ENCODE data around the gene PAX3. TPM values are rescaled to one million over a fixed set of nuclear protein-coding genes. Genes with fewer than 3 reads are reported as not detected.
"Not testable (repeated sequence)": the region's sequence is repeated elsewhere in the genome, so short reads cannot be mapped to it uniquely, and the experiment has no call there.

The PAX3 gene
- total RNA-seq, 1 experiment from 2014 or later, result 18.3 TPM

- in situ Hi-C loops (cut with HindIII; ENCODE audit: low pct_unique_long_range_greater_than_20kb, low sequenced_read_pairs), result no loop called here
- no peak for DNase-seq (ENCODE audit: low read depth, low spot score)
These were observed 93.7 kb downstream of the PAX3 start for GRCh38 chr2:222205136-222205535.

DNA sequence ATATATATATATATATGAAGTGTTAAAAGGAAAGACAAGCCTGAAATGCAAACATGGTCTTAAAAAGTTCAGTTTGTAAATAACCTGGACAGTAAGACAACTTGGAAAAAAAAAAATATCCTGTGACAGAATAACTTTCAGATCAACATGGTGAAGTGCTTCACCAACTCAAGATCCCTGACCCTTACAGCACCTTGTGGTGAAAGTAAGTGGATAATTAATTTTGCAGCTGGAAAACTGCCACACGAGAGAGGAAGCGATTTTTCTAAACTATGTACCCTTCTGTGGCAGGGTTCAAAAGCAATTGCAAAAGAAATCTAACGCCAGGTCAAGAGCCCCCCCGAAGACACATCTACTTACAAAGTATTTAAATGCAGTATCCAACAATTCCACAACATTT is 95.8 kb downstream of the PAX3 start:
- in situ Hi-C loops (cut with HindIII; ENCODE audit: low pct_unique_long_range_greater_than_20kb, low sequenced_read_pairs), result no loop called here
- no peak for DNase-seq (ENCODE audit: low read depth, low spot score)

DNA sequence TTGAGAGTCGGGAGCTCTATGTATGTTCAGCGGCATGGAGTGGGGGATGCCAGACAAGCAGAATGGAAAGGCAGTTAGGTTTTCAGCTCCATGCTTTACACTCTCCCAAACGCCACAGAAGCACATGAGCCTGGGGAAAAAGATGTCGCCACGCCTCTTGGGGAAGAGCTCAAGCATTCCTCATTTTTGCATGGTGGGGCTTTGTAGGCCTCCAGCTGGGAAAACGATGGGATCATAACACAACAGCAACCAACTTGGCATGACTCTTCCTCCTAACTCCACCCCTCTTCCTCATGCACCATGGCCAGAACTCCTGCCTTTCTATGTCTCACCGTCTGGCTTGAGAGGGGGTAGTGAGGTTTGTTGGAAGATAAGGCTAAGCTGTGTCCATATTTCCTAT is 102.6 kb downstream of the PAX3 start:
- DNase-seq (ENCODE audit: low read depth, low spot score), result no peak
- in situ Hi-C loops (cut with HindIII; ENCODE audit: low pct_unique_long_range_greater_than_20kb, low sequenced_read_pairs), result no loop called here

GRCh38 chr2:222194669-222195068 is 104.1 kb downstream of the PAX3 start:
- in situ Hi-C loops (cut with HindIII; ENCODE audit: low pct_unique_long_range_greater_than_20kb, low sequenced_read_pairs), result no loop called here
- DNase-seq (ENCODE audit: low read depth, low spot score), result no peak

DNA sequence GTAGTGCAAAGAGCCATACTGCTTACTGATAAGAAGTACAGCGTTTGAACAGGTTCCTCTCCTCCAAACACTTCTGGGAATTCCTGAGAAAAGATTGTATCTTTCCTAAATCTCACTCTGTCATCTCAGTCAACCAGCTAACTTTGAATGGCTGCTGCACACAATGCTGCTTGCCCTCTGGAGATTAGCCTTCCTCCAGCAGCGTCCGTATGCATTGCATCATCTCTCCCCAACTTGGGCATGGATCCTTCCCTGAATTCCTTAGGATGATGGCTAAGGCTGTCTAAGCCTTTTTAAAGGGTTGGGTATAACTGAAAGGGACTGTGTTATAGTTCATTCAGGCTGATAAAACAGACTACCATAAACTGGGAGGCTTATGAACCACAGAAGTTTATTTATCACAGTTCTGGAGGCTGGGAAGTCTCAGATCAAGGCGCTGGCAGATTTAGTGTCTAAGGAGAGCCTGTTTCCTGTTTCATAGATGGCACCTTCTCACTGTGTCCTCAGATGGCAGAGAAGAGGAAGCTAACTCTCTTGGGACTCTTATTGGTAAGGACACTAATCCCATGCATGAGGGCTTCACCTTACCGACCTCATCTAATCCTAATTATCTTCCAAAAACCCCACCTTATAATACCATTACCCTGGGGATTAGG is 105.3 kb downstream of the PAX3 start:
- peak; percentile 25 for DNase-seq (ENCODE audit: low read depth, low spot score)
- in situ Hi-C loops (cut with HindIII; ENCODE audit: low pct_unique_long_range_greater_than_20kb, low sequenced_read_pairs), result no loop called here

DNA sequence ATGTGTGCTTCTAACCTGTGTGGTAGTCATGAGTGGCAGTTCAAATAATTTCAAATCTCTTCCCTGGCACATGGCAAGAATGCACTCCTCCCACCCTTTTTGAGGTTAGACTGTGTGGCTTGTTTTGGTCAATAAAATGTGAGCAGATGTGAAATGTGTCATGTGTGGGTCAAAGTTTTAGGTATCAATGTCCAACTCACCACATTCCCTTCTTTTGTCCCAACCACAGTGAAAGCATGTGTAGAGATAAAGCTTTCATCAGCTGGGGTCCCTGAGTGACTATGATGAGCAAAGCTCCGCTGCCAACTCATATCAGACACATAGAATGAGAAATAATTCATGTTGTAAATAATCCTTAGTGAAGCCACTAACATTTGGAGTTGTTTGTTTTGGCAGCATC is 118.2 kb downstream of the PAX3 start:
- in situ Hi-C loops (cut with HindIII; ENCODE audit: low pct_unique_long_range_greater_than_20kb, low sequenced_read_pairs), result no loop called here
- DNase-seq (ENCODE audit: low read depth, low spot score), result no peak

- no peak for DNase-seq (ENCODE audit: low read depth, low spot score)
- in situ Hi-C loops (cut with HindIII; ENCODE audit: low pct_unique_long_range_greater_than_20kb, low sequenced_read_pairs), result no loop called here
These were observed 119.2 kb downstream of the PAX3 start for GRCh38 chr2:222179592-222179991.

DNA sequence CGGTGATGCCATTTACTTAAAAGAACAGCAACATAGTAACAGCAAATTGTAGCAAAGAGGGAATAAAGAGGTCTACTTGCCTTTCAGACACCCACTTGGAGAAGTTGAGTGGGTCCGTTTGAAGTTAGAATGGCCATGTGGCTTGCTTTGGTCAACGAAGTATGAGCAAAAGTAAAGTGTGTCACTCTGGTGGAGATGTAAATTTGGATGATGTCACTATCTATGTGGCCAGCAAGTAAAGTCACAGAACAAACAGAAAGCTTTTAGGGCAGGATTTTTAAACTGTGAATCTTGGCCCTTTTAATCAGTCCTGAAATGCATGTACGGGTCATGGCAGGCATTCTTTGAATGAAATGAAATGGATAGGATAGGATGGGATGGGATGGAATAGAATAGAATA is 120.3 kb downstream of the PAX3 start:
- DNase-seq (ENCODE audit: low read depth, low spot score), result no peak
- in situ Hi-C loops (cut with HindIII; ENCODE audit: low pct_unique_long_range_greater_than_20kb, low sequenced_read_pairs), result no loop called here

DNA sequence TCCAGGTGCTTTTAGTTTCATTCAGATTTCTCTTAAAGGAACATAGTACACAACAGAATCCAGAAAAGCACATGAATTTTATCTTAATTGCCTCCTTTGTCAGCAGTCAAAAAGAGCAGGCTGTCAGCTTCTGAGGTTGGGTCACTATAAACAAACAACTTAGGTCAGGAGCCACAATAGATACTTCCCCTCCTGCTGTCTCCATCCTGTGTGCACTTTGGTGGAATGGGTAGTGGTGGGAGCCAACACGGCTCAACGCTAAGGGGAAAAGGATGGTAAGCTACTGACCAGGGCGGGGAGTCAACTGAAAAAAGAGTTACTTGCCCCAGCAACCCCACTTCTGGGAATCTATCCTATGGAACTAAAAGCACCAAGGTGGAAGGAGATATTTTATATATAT is 121.9 kb downstream of the PAX3 start:
- in situ Hi-C loops (cut with HindIII; ENCODE audit: low pct_unique_long_range_greater_than_20kb, low sequenced_read_pairs), result no loop called here
- no peak for DNase-seq (ENCODE audit: low read depth, low spot score)

DNA sequence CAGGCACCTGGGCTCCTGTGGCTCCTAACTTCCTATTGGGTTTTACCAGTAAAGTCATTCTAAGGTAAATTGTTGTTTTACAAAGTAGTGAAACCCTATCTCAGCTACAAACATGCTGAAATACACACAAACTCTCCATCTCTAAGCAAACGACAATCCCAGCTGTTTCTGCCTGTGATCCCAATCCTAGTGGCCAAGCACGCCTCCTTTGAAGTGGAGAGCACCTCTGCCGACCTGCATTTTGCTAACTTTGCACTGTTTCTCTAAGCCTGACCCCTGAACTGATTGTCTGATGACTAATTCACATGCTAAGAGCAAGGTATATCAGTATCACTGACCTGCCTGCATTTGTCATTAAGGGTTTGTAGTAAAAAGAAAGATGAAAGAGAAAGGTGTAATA is 124.3 kb downstream of the PAX3 start:
- in situ Hi-C loops (cut with HindIII; ENCODE audit: low pct_unique_long_range_greater_than_20kb, low sequenced_read_pairs), result no loop called here
- no peak for DNase-seq (ENCODE audit: low read depth, low spot score)

- no peak for DNase-seq (ENCODE audit: low read depth, low spot score)
- in situ Hi-C loops (cut with HindIII; ENCODE audit: low pct_unique_long_range_greater_than_20kb, low sequenced_read_pairs), result no loop called here
These were observed 129.5 kb downstream of the PAX3 start for GRCh38 chr2:222169346-222169745.

DNA sequence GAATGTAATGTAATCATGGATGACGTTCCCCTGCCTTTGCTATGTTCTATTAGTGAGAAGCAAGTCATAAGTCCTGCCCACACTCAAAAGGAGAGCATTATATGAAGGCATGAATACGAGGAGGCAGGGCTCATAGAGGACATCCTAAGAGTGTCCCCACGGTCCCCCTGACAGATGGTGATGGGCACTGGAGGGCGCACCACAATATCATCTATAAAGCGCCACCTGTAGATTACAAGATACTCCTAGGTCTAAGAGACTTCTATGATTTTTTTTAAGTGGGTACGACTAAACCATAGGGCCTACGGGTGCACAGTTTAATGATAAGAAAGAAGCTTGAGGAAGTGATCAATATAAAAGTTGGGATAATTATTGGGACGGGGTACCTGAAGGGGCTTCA is 131.0 kb downstream of the PAX3 start:
- DNase-seq (ENCODE audit: low read depth, low spot score), result no peak
- in situ Hi-C loops (cut with HindIII; ENCODE audit: low pct_unique_long_range_greater_than_20kb, low sequenced_read_pairs), result no loop called here

- peak; percentile 40 for DNase-seq (ENCODE audit: low read depth, low spot score)
- in situ Hi-C loops (cut with HindIII; ENCODE audit: low pct_unique_long_range_greater_than_20kb, low sequenced_read_pairs), result no loop called here
These were observed 137.9 kb downstream of the PAX3 start for GRCh38 chr2:222160944-222161343.

- peak; percentile 76 for DNase-seq (ENCODE audit: low read depth, low spot score)
- in situ Hi-C loops (cut with HindIII; ENCODE audit: low pct_unique_long_range_greater_than_20kb, low sequenced_read_pairs), result no loop called here
These were observed 138.7 kb downstream of the PAX3 start for GRCh38 chr2:222160125-222160524.

GRCh38 chr2:222159221-222159620 is 139.6 kb downstream of the PAX3 start:
- DNase-seq (ENCODE audit: low read depth, low spot score), result no peak
- in situ Hi-C loops (cut with HindIII; ENCODE audit: low pct_unique_long_range_greater_than_20kb, low sequenced_read_pairs), result no loop called here

- DNase-seq (ENCODE audit: low read depth, low spot score); in situ Hi-C loops (cut with HindIII; ENCODE audit: low pct_unique_long_range_greater_than_20kb, low sequenced_read_pairs): not testable (repeated sequence)
These were observed 143.7 kb downstream of the PAX3 start for GRCh38 chr2:222155003-222155664.

Data from SK-MEL-5 (cell line).